Mesenchymal stem cell (in vitro differentiated cells and primary cell): ENCODE results near the gene ITPR3.

Source experiments
- DNase-seq: peaks from one replicate; pipeline ENCODE4 v3.0.0-alpha.2; 2013
- H2AFZ ChIP-seq: one replicate; pipeline ENCODE4 v1.6.1; 2013; ENCODE audit warnings: low read depth, mild to moderate bottlenecking, control low read depth, inconsistent platforms, low read length, moderate library complexity
- H2AK5ac ChIP-seq: 2 replicates; pipeline ENCODE4 v1.6.1; 2013; ENCODE audit warnings: low read length, moderate library complexity, mild to moderate bottlenecking, inconsistent platforms; ENCODE audit not compliant: severe bottlenecking
- H2BK120ac ChIP-seq: one replicate; pipeline ENCODE4 v1.6.1; 2013; ENCODE audit warnings: low read depth, mild to moderate bottlenecking, inconsistent platforms, low read length, moderate library complexity
- H2BK12ac ChIP-seq, 2 experiments: one replicate each; pipeline ENCODE4 v1.6.1; 2013; ENCODE audit warnings: inconsistent platforms in 2 of 2, low read length in 2 of 2, mild to moderate bottlenecking in 2 of 2, moderate library complexity in 2 of 2, control low read depth in 1 of 2
- H2BK15ac ChIP-seq: one replicate; pipeline ENCODE4 v1.6.1; 2013; ENCODE audit warnings: mild to moderate bottlenecking, low read depth, inconsistent platforms; ENCODE audit not compliant: poor library complexity, severe bottlenecking
- H2BK5ac ChIP-seq: 2 replicates; pipeline ENCODE4 v1.6.1; 2013; ENCODE audit warnings: low read depth, mild to moderate bottlenecking, low read length, control low read depth, inconsistent platforms; ENCODE audit not compliant: poor library complexity, severe bottlenecking
- H3K14ac ChIP-seq, 2 experiments: one replicate each; pipeline ENCODE4 v1.6.1; 2013; ENCODE audit warnings: inconsistent platforms in 2 of 2, low read length in 2 of 2, control low read depth in 1 of 2, mild to moderate bottlenecking in 1 of 2, moderate library complexity in 1 of 2
- H3K18ac ChIP-seq, 2 experiments: one replicate each; pipeline ENCODE4 v1.6.1; 2013; ENCODE audit warnings: inconsistent platforms in 2 of 2, low read length in 2 of 2, control low read depth in 1 of 2, low read depth in 1 of 2, mild to moderate bottlenecking in 1 of 2
- H3K23ac ChIP-seq, 2 experiments: one replicate each; pipeline ENCODE4 v1.6.1; 2013; ENCODE audit warnings: inconsistent platforms in 2 of 2, low read length in 2 of 2, mild to moderate bottlenecking in 2 of 2, moderate library complexity in 2 of 2, control low read depth in 1 of 2
- H3K27ac ChIP-seq: 2 replicates; pipeline ENCODE4 v1.5.1; 2013; ENCODE audit warnings: mild to moderate bottlenecking, moderate library complexity, low read length, control low read depth, inconsistent platforms; ENCODE audit not compliant: poor library complexity, severe bottlenecking
- H3K27me3 ChIP-seq, 2 experiments: 2 replicates each; pipeline versions ENCODE4 v1.6.1 to v1.7.0; 2013; ENCODE audit warnings: low read length in 2 of 2, mild to moderate bottlenecking in 2 of 2, moderate library complexity in 2 of 2, control low read depth in 1 of 2, inconsistent platforms in 1 of 2; ENCODE audit not compliant: control insufficient read depth in 1 of 2, insufficient read depth in 1 of 2
- H3K36me3 ChIP-seq, 2 experiments: 2 replicates each; pipeline versions ENCODE4 v1.6.1 to v1.7.0; 2013; ENCODE audit warnings: low read length in 2 of 2, control low read depth in 1 of 2, inconsistent platforms in 1 of 2, low read depth in 1 of 2, mild to moderate bottlenecking in 1 of 2; ENCODE audit not compliant: insufficient read depth in 2 of 2, control insufficient read depth in 1 of 2
- H3K4ac ChIP-seq, 2 experiments: one replicate each; pipeline ENCODE4 v1.6.1; 2013; ENCODE audit warnings: inconsistent platforms in 2 of 2, low read length in 2 of 2, mild to moderate bottlenecking in 2 of 2, moderate library complexity in 2 of 2, control low read depth in 1 of 2, low read depth in 1 of 2
- H3K4me1 ChIP-seq: 2 replicates; pipeline ENCODE4 v1.6.1; 2013; ENCODE audit warnings: low read depth, low read length, control low read depth; ENCODE audit not compliant: control insufficient read depth, insufficient read depth
- H3K4me2 ChIP-seq: 2 replicates; pipeline ENCODE4 v1.6.1; 2013; ENCODE audit warnings: low read length, mild to moderate bottlenecking, inconsistent platforms; ENCODE audit not compliant: poor library complexity, severe bottlenecking
- H3K4me3 ChIP-seq, 2 experiments: 2 replicates each; pipeline versions ENCODE4 v1.5.1 to v1.7.0; 2013; ENCODE audit warnings: low read length in 2 of 2, mild to moderate bottlenecking in 2 of 2, control low read depth in 1 of 2, low read depth in 1 of 2; ENCODE audit not compliant: insufficient read depth in 1 of 2
- H3K79me1 ChIP-seq: replicated peaks from 2 replicates; pipeline ENCODE4 v1.6.1; 2013; ENCODE audit warnings: mild to moderate bottlenecking, control low read depth, low read length, inconsistent platforms; ENCODE audit not compliant: poor library complexity, severe bottlenecking
- H3K9ac ChIP-seq: 2 replicates; pipeline ENCODE4 v1.7.0; 2013; ENCODE audit warnings: mild to moderate bottlenecking, low read length, moderate library complexity
- H3K9me3 ChIP-seq: 2 replicates; pipeline ENCODE4 v1.7.0; 2013; ENCODE audit warnings: mild to moderate bottlenecking, low read length; ENCODE audit not compliant: control insufficient read depth
- H4K8ac ChIP-seq: one replicate; pipeline ENCODE4 v1.6.1; 2013; ENCODE audit warnings: inconsistent platforms, mild to moderate bottlenecking, low read length, moderate library complexity
- H4K91ac ChIP-seq: one replicate; pipeline ENCODE4 v1.6.1; 2013; ENCODE audit warnings: mild to moderate bottlenecking, low read length, inconsistent platforms
- WGBS: methylation state at CpG from one replicate; pipeline ENCODE4 v1.1.7; 2013; ENCODE audit warnings: mixed read lengths; 5-methylcytosine and 5-hydroxymethylcytosine counted together

The ITPR3 gene

DNA sequence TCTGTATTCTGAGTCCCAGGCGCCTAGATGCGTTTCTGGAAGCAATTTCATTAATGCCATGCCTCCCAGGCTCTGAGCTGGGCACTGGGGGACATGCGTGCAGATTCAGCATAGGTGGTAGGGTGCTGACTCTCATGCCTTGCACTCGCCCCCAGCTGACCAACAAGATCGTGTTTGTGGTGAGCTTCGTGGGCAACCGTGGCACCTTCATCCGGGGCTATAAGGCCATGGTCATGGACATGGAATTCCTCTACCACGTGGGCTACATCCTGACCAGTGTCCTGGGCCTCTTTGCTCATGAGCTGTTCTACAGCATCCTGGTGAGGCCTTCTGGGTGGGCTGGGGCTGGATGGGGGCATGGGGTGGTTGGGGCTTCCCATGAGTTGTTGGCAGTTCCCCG lies 68.8 kb downstream of the ITPR3 start:
- no peak overlapping the region for H3K14ac ChIP-seq
- no peak overlapping the region for H2AFZ ChIP-seq
- no peak overlapping the region for H3K23ac ChIP-seq
- no peak overlapping the region for H2BK5ac ChIP-seq
- no peak overlapping the region for H3K4me2 ChIP-seq
- no peak overlapping the region for H3K27ac ChIP-seq
- peaks cover 33% of the 10 kb centered on the region for H3K4me1 ChIP-seq
- no peak overlapping the region for H2BK120ac ChIP-seq
- H2BK12ac ChIP-seq = no peak overlapping the region
- no peak overlapping the region for H3K4ac ChIP-seq
- H4K91ac ChIP-seq = no peak overlapping the region
- H3K18ac ChIP-seq = no peak overlapping the region
- peaks cover 4% of the 10 kb centered on the region for H3K79me1 ChIP-seq
- H3K36me3 ChIP-seq = peaks cover 86 to 98% of the 10 kb centered on the region in 2 experiments
- no peaks in the 10 kb centered on the region for H3K27me3 ChIP-seq
- no peak overlapping the region for H2AK5ac ChIP-seq
- DNase-seq = no peak
- H3K4me3 ChIP-seq = no peak overlapping the region
- H3K9ac ChIP-seq = no peak overlapping the region
- H3K9me3 ChIP-seq = no peaks in the 10 kb centered on the region
- H2BK15ac ChIP-seq = no peak overlapping the region
- H4K8ac ChIP-seq = no peak overlapping the region
- 96% methylated on average over 10 of the region's 10 CpGs for WGBS

DNA sequence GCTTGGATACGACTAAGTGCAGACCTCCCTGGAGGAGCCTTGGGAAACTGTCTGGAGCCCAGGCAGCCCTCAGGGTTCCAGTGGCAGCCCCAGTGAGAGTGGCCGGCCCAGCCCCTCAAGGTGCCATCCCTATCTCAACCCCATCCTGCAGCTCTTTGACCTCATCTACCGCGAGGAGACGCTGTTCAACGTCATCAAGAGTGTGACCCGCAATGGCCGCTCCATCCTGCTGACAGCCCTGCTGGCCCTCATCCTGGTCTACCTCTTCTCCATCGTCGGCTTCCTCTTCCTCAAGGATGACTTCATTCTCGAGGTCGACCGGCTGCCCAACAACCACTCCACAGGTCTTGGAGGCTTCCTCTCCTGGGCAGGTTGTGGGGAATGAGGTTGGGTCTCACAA lies 69.6 kb downstream of the ITPR3 start:
- H2BK120ac ChIP-seq = no peak overlapping the region
- H3K9ac ChIP-seq = no peak overlapping the region
- H2BK5ac ChIP-seq = no peak overlapping the region
- H4K8ac ChIP-seq = no peak overlapping the region
- H3K23ac ChIP-seq = no peak overlapping the region
- peaks cover 11% of the 10 kb centered on the region for H3K79me1 ChIP-seq
- H3K9me3 ChIP-seq = no peaks in the 10 kb centered on the region
- no peak overlapping the region for H3K4me3 ChIP-seq
- H2BK15ac ChIP-seq = no peak overlapping the region
- no peak overlapping the region for H3K18ac ChIP-seq
- H2BK12ac ChIP-seq = no peak overlapping the region
- peaks cover 35% of the 10 kb centered on the region for H3K4me1 ChIP-seq
- 90% methylated on average over 11 of the region's 13 CpGs for WGBS
- no peak overlapping the region for H3K14ac ChIP-seq
- H4K91ac ChIP-seq = no peak overlapping the region
- no peaks in the 10 kb centered on the region for H3K27me3 ChIP-seq
- no peak overlapping the region for H3K27ac ChIP-seq
- no peak for DNase-seq
- H3K4me2 ChIP-seq = no peak overlapping the region
- no peak overlapping the region for H3K4ac ChIP-seq
- no peak overlapping the region for H2AFZ ChIP-seq
- H2AK5ac ChIP-seq = no peak overlapping the region
- H3K36me3 ChIP-seq = peaks cover 86 to 98% of the 10 kb centered on the region in 2 experiments

DNA sequence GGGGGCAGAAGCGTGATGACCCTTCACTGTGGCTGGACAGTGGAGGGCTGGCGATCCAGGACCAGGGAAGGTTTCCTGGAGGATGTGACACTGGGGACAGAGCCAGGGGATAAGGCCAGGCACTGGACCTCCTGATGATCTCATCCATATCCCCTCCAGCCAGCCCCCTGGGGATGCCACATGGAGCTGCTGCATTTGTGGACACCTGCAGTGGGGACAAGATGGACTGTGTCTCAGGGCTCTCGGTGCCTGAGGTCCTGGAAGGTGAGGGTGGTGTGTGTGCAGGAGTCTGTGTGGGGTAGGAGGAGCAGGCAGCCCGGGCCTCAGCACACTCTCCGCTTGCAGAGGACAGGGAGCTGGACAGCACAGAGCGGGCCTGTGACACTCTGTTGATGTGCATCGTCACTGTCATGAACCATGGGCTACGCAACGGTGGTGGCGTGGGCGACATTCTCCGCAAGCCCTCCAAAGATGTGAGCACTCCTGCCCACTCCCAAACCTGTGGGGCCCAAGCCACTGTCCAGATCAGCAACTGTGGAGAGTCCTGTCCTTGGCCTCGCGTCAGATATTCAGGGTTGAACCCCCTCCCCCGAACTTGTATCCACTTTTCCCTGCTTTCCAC lies 70.4 kb downstream of the ITPR3 start:
- Histone ChIP-seq H3K4me2 (no peak overlapping the region), H3K4me3 (no peak overlapping the region), H3K4me1 (peaks cover 35% of the 10 kb centered on the region), H3K27ac (no peak overlapping the region), H2BK5ac (no peak overlapping the region), H3K36me3 (peaks cover 85 to 98% of the 10 kb centered on the region in 2 experiments), H3K27me3 (no peaks in the 10 kb centered on the region), H4K8ac (no peak overlapping the region), H2AK5ac (no peak overlapping the region), H2BK12ac (no peak overlapping the region), H3K9ac (peak overlapping the region; percentile 22), H3K23ac (no peak overlapping the region), H3K14ac (no peak overlapping the region), H3K79me1 (peaks cover 11% of the 10 kb centered on the region), H3K4ac (no peak overlapping the region), H4K91ac (no peak overlapping the region), H3K18ac (no peak overlapping the region), H3K9me3 (no peaks in the 10 kb centered on the region), H2BK15ac (no peak overlapping the region), H2BK120ac (no peak overlapping the region), H2AFZ (no peak overlapping the region)
- no peak for DNase-seq
- 95% methylated on average over 15 of the region's 15 CpGs for WGBS

DNA sequence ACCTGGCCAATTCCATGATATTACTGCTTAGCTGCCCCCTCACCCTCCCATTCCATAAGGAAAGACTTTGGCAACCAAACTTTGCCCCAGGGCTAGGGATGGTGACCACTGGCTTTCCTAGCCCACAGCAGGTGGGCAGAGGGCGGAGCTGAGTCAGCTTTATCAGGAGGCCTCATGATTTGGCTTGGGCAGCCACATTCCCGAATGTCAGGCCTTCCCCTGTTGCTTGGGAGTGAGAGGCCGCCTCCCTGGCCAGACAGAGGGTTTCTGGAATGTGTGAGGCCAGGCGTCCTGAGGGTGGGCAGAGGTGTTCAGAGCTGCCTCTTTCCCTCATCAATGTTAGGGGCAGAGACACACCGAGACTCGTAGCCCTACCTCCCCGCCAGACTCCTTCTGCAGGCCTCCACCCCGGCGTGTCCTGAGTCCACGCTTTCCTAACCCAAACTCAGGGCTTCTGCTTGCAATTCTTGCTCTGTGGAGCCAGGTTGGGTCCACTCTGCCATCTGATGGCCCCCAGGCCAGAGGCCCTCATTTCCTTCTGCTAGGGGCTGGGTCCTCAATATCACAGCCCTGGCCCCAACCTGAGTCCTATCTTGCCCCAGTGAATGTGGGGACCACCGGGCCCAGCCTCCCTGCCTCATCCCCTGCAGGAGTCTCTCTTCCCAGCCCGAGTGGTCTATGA lies 71.1 kb downstream of the ITPR3 start:
- H3K14ac ChIP-seq = no peak overlapping the region
- no peak overlapping the region for H2AFZ ChIP-seq
- H2BK15ac ChIP-seq = no peak overlapping the region
- peaks cover 11% of the 10 kb centered on the region for H3K79me1 ChIP-seq
- 87% methylated on average over 12 of the region's 12 CpGs for whole genome bisulfite sequencing
- H3K23ac ChIP-seq = no peak overlapping the region
- peak overlapping the region in 1 of 2 experiments; percentile 24 for H3K4ac ChIP-seq
- no peak for DNase-seq
- H2BK120ac ChIP-seq = no peak overlapping the region
- H3K4me1 ChIP-seq = peaks cover 42% of the 10 kb centered on the region
- H4K91ac ChIP-seq = no peak overlapping the region
- H3K27me3 ChIP-seq = no peaks in the 10 kb centered on the region
- H3K4me2 ChIP-seq = no peak overlapping the region
- peak overlapping the region; percentile 22 for H3K9ac ChIP-seq
- no peak overlapping the region for H3K18ac ChIP-seq
- H2BK12ac ChIP-seq = peak overlapping the region in 1 of 2 experiments; percentile 10
- no peak overlapping the region for H4K8ac ChIP-seq
- no peak overlapping the region for H2AK5ac ChIP-seq
- no peak overlapping the region for H3K4me3 ChIP-seq
- H3K27ac ChIP-seq = no peak overlapping the region
- H3K9me3 ChIP-seq = no peaks in the 10 kb centered on the region
- no peak overlapping the region for H2BK5ac ChIP-seq
- H3K36me3 ChIP-seq = peaks cover 83 to 97% of the 10 kb centered on the region in 2 experiments
